Fibroblast of skin of right quadriceps (primary cell): ENCODE results near the gene SHISAL2A.
A peak's percentile ranks its signal among the peaks of the same experiment; 100 is the strongest.

Experiments used
- DNase-seq: peaks from one replicate; pipeline ENCODE4 v3.0.0-alpha.2; 2013

SHISAL2A gene

GRCh38 chr1:52632732-52633290 is at the start of gene SHISAL2A:
SHISAL2A (plus strand) TSS chr1:52633168; CDS start chr1:52633494, 326 bp downstream.
- DNase-seq: peak; percentile 23

- DNase-seq: no peak
Measured at GRCh38 chr1:52585474-52585873, 47.5 kb upstream of the SHISAL2A start.

DNA sequence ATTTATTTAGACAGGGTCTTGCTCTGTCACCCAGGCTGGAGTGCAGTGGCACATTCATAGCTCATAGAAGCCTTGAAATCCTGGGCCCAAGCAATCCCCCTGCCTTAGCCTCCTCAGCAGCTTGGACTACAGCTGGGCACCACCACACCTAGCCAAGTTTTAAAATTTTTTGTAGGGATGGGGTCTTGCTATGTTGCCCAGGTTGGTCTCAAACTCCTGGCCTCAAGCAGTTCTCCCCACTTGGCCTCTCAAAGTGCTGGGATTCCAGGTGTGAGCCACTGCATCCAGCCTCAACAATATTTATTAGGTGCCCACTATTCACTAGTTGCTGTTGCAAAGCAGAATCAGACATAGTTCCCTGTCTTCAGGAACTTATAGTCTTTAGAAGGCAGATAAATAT is 44.9 kb upstream of the SHISAL2A start:
- DNase-seq: no peak

DNA sequence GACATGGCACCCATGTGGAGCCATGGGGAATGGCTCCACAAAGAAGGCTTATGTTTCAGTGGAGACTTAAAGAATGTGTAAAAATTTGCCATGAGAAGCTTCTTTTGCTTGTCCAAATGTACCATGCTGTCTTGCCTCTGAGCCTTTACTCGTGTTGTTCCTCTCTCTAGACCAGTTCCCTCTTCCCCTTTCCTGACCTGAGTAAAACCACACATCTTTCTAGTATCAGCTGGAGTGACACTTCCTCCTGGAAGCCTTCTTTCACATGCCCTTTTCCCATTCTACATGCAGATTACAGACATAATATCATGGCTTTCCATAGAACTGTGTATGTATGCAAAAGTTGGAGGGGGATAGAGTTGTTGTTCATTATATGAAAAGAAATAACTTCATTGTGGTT is 44.4 kb upstream of the SHISAL2A start:
- DNase-seq: no peak

DNA sequence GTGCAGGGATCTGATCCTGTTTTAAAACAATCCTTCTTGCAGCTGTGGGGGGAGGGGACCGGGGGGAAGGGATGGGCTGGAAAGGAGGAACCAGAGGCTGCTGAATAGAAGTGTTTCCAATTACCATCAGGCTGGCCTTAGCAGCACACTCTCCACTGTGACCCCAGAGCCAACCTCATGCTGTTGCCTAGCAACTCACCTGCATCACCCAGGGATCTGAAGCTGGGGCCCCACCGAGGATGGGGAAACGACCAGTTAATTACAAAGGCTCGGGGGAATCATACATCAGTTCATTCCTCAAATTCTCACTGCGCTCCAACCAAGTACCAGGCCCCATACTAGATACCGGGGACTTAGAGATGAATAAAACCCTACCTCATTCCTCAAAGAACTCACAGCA is 42.7 kb upstream of the SHISAL2A start:
- no peak for DNase-seq

GRCh38 chr1:52592637-52593323 is 40.2 kb upstream of the SHISAL2A start:
- DNase-seq: no peak

DNA sequence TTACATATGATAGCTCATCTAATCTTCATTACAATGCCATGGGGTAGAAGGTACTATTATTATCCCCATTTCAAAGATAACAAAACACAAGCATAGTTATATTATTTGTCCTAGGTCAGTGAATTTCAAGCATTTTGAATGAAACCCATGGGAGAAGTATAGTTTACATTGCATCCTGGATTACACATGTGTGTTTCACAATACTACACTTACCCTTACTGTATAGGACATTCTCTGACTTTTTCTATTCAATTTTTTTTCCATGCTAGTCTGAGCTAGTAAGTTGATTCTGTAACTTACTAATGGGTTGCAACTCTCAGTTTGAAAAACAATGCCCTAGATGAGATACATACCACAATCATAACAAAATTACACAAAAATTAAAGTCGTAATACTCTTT is 39.5 kb upstream of the SHISAL2A start:
- no peak for DNase-seq

GRCh38 chr1:52595061-52595460 is 37.9 kb upstream of the SHISAL2A start:
- no peak for DNase-seq

DNA sequence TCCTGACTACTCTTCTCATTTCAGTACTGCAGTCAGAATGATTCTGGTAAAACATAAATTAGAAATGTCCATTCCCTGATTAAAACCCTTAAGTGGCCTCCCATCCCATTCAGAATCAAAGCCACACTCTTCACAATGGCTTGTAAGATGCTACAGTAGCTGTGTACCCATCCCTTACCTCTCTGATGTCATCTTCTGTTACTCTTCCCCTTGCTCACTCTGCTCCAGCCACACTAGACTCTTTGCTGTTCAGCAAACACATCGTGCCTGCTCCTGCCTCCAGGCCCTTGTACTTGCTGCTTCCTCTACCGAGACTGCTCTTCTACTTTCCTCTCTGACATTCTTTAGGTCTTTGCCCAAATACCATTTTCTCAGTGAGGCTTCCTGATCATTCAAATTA is 35.1 kb upstream of the SHISAL2A start:
- DNase-seq: no peak

GRCh38 chr1:52598729-52599128 is 34.2 kb upstream of the SHISAL2A start:
- DNase-seq: no peak

- DNase-seq: no peak
Measured at GRCh38 chr1:52599236-52599635, 33.7 kb upstream of the SHISAL2A start.

GRCh38 chr1:52600533-52601179 is 32.3 kb upstream of the SHISAL2A start:
- DNase-seq: no peak

GRCh38 chr1:52601519-52601918 is 31.4 kb upstream of the SHISAL2A start:
- peak; percentile 2 for DNase-seq

DNA sequence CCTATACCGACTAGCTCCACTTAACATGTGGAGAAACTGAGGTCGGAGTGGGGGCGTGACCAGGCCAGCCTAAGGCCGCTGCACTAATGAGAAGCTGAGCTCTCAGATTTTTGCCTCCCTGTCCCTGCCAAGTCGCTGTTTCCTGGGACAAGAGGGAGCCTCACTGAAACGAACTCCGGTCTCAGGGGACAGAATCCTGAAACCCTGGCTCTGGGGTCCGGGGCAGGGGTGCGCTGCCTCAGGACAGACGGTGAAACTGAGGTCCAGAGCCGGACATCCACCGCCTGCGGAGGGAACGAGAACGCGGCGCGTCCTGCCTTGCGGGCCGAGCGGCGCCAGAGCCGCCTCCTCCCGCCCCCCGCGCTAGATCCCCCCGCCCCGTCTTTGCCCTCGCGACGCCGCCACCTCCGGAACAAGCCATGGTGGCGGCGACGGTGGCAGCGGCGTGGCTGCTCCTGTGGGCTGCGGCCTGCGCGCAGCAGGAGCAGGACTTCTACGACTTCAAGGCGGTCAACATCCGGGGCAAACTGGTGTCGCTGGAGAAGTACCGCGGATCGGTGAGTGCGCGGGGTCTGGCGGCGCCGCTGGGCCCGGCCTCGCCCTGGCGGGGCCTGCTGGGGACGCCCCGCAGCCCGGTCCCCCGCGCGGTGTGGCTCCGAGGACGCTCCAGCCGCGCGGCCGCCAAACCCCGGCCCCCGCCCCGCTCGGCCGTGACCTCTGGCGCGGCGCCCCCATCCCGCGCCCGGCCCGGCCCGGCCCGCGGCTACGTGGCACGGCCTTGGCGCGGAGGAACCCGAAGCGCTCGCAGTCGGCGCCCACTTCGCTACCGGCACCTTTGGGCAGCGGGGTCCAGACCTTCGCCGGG is 30.7 kb upstream of the SHISAL2A start, which contains the start of gene GPX7:
GPX7 (plus strand) TSS at position 381 of the 865 bp plus-strand sequence; CDS start at position 420, 39 bp downstream.
- DNase-seq: peak; percentile 66

GRCh38 chr1:52602856-52603600 is 29.9 kb upstream of the SHISAL2A start:
- DNase-seq: peak; percentile 39

- no peak for DNase-seq
Measured at GRCh38 chr1:52603630-52604029, 29.3 kb upstream of the SHISAL2A start.

GRCh38 chr1:52604063-52604770 is 28.8 kb upstream of the SHISAL2A start:
- peak; percentile 12 for DNase-seq

GRCh38 chr1:52613636-52614373 is 19.2 kb upstream of the SHISAL2A start:
- DNase-seq: no peak

GRCh38 chr1:52614671-52615070 is 18.3 kb upstream of the SHISAL2A start:
- DNase-seq: no peak

DNA sequence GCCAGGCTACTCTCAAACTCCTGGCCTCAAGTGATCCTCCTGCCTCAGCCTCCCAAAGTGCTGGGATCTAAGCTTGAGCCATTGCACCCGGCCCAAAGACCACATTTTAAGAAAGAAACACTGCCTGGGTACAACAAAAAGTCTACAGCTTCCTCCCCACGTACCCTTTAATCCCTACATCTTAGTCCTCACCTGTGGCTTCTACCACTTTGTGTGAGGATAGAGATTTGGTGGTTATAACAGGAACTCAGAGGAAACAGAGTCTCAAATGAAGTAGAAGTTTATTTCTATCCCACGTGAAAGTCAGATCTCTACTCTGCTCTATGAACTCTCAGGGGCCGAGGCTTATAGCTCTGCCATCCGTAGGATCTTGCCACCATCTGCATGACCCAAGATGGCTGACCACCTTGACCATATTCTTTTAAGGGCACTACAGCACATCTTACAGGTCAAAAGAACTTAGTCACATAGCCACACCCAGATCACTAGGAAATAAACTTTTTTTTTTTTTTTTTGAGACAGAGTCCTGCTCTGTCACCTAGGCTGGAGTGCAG is 17.4 kb upstream of the SHISAL2A start:
- DNase-seq: no peak

- no peak for DNase-seq
Measured at GRCh38 chr1:52621950-52622349, 11.0 kb upstream of the SHISAL2A start.
